Hepatocyte (in vitro differentiated cells): ENCODE data around the gene RETSAT.

Experiments
- EZH2 ChIP-seq: fragments of 200-600 bp; sonication (generic); IDR thresholded peaks from 2 replicates; pipeline ENCODE4 v1.6.1; 2016; ENCODE audit warnings: antibody characterized with exemption, mild to moderate bottlenecking, borderline replicate concordance
- TF ChIP-seq, protein P1 (sequence below): fragments of 200-600 bp; sonication (generic); IDR thresholded peaks from 2 replicates; pipeline ENCODE4 v1.5.1; 2016; ENCODE audit warnings: antibody characterized with exemption, mild to moderate bottlenecking; ENCODE audit not compliant: poor library complexity

DNA sequence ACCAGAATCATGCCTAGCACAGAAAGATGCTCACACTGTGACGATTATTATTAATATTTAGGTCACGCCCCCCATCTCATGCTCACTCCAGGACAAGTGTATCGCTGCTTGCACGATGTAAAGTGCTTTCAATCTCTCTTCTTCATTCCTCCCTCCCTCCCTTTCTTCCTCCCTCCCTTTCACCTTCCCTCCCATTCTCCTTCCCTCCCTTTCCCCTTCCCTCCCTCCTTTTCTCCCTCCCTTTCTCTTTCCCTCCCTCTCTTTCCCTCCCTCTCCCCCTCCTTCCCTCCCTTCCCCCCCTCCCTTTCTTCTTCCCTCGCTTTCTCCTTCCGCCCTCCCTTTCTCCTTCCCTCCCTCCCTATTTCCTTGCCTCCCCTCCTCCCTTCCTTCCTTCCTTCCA is 46.1 kb downstream of the RETSAT start:
- TF ChIP-seq, protein P1, sequence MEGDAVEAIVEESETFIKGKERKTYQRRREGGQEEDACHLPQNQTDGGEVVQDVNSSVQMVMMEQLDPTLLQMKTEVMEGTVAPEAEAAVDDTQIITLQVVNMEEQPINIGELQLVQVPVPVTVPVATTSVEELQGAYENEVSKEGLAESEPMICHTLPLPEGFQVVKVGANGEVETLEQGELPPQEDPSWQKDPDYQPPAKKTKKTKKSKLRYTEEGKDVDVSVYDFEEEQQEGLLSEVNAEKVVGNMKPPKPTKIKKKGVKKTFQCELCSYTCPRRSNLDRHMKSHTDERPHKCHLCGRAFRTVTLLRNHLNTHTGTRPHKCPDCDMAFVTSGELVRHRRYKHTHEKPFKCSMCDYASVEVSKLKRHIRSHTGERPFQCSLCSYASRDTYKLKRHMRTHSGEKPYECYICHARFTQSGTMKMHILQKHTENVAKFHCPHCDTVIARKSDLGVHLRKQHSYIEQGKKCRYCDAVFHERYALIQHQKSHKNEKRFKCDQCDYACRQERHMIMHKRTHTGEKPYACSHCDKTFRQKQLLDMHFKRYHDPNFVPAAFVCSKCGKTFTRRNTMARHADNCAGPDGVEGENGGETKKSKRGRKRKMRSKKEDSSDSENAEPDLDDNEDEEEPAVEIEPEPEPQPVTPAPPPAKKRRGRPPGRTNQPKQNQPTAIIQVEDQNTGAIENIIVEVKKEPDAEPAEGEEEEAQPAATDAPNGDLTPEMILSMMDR: no peak
- no peak for TF ChIP-seq EZH2
